ENCODE measurements around the gene ECE2. TPM values are rescaled to one million over a fixed set of nuclear protein-coding genes. Genes with fewer than 3 reads are reported as not detected.
A peak's percentile ranks its signal among the peaks of the same experiment; 100 is the strongest.

Gene ECE2
- total RNA-seq, result not detected in 2 replicates

DNA sequence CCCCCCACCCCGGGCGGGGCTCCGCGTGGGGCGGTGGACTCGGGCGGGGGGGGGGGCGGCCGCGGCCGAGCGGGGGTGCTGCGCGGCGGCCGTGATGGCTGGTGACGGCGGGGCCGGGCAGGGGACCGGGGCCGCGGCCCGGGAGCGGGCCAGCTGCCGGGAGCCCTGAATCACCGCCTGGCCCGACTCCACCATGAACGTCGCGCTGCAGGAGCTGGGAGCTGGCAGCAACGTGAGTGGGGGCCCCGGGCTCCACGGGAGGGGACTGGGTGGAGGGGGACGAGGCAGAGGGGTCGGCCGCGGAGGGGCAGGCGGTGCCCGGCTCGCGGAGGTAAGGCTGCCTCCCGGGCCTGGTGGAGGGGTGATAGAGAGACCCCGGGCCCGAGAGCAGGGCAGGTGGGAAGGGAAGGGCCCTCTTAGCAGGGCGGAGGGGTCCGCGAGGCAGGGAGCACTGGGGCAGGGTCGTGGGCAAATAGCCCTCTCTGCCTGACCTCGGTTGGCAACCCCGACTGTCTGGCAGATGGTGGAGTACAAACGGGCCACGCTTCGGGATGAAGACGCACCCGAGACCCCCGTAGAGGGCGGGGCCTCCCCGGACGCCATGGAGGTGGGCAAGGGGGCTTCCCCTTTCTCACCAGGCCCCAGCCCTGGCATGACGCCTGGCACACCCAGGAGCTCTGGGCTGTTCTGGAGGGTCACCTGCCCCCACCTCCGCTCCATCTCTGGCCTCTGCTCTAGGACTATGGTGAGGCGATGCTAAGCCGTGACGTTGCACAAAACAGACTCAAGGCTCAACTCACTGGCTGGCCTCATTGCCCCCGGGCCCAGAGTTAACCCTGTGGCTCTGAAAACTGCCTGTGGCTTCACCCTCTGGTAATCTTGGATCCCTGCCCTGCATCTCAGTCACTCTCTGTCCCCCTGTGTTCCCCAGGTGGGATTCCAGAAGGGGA is at the start of gene ECE2:
Gene ECE2, plus strand, starts transcription at position 62 of the 950 bp plus-strand sequence. Its CDS starts 132 bp downstream, at position 194.

DNA sequence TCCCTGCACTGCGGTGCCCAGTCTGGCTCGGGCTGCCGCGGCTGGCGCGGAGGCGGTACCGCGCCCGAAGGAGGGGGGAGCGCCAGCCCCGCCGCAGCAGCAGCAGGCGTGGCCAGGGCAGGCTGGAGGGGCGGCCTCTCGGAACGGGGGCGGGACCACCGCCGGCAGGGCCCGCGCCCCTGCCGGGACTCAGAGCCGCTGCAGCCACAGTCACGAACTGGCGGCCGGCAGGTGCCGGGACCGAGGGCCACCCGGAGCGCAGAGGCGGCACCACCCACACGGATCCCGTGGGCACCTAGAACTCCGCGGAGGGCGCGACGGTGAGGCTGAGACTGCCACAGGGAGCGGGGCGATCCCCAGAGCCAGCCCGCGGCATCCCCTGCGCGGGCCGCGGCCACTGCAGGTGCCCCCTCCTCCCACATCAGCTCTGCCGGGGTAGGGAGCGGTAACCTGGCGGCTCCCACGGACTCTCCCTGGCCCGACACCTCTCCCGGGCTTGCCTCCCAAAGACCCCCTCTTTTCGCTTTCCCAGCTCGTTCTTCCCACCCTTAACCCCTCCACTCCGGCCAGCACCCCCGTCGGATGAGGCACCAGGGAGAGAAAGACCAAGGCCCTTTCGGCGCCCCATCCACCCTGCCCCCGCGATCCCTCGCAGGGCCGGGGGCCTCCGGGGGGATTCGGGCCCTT is 46.3 kb upstream of the ECE2 start, which contains the start of gene VWA5B2:
Gene VWA5B2, plus strand, starts transcription at position 192 of the 687 bp plus-strand sequence. CDS start 944 bp downstream, outside the sequence.

DNA sequence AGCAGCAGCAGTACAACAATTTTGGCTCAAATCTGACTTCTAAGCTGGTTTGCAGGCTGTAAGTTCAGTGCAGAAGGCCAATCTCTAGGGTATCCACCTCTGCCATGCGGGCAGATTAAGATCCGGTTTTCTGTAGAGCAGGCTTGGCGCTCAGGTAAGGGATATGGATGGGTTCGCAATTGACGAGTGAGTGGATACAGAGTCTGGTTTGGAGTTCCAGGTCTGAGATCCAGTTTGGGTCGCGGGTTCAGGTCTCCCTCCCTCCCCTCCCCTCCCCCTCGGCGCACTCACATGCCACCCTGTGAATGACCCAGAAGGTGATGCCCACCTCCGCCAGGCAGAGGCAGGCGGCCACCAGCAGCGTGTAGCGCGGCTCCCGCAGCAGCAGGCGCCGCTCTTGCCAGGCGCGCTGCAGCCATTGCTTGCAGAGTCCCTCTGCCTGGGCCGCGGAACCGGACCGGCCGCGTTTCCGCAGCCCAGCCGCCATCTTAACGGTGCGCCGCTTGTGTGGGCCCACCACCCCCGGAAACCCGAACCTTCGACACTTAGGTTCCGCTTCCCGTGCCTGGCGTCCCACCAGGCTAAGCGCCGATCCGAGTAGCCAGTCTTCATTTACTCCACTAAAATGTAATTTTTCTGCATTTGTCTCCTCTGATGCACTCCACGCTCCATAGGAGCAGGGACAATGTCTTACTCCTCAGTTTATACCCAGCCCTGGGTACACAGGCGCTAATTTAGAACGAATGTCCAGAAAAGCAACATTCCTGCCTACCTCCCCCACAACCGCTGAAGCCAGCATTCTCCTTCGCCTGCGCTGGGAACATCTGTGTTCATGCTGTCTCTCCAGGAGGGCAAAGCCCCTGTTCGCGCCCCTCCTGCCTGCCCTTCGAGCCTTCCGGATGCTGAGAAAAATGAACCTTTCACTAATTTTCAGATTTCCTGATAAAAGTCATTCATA is 27.1 kb upstream of the ECE2 start, which contains the start of gene ALG3:
Gene ALG3, minus strand, starts transcription at position 509 of the 958 bp plus-strand sequence. Its CDS starts 22 bp downstream, at position 487.

GRCh38 chr3:184249412-184250166 is 26.2 kb upstream of the ECE2 start, which contains the start of gene EEF1AKMT4:
Gene EEF1AKMT4 (plus strand): TSS chr3:184249672. CDS start chr3:184249695, 23 bp downstream.

DNA sequence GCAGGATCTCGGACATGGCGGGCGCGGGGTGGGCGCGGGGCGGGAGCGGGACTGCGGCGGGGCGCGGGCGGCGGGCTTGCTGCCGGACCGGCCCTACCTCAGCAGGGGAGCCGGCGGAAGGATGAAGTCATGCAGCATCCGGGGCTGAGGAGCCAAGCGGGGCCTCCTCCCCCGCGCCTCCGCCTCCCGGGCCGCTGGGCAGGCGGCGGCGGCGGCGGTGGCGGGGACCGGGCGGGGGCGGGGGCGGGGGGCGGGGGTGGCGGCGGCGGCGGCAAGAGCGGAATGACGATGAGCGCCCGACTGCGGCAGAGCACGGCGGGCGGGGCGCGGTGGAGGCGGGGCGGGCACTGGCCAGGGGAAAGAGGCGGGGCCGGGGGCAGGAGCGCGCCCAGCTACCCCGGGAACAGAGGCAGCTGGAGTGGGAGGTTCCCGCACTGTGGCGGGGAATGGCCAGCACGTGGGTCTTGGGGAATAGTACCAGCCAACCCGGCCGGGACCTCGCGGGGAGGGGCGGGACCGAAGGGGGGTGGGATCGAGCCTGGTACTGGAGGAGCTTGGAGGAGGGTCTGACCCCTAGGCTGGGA is 14.5 kb upstream of the ECE2 start, which contains the start of gene CAMK2N2:
Gene CAMK2N2, minus strand, starts transcription at position 284 of the 584 bp plus-strand sequence. Its CDS starts 268 bp downstream, at position 16.

GRCh38 chr3:184298759-184299487 is 23.1 kb downstream of the ECE2 start, which contains the start of gene PSMD2:
Gene PSMD2 (plus strand): TSS chr3:184299241. CDS start chr3:184299267, 26 bp downstream.

GRCh38 chr3:184314363-184314699 is 38.5 kb downstream of the ECE2 start, which contains the start of gene EIF4G1:
Gene EIF4G1 (plus strand): TSS chr3:184314606. CDS start chr3:184315797, 1,191 bp downstream.

GRCh38 chr3:184337399-184337714 is 61.5 kb downstream of the ECE2 start, which contains the start of gene FAM131A:
Gene FAM131A (plus strand): TSS chr3:184337600. CDS start chr3:184337631, 31 bp downstream.

Small RNAs within 50 kb of the gene (small RNA-seq; reads per million reads assigned to genes)
- gene MIR1224, result not detected
- gene SNORD66, result 664 reads per million, percentile 99 among the genes with 10 or more reads in this experiment

Other genes with a start within 250 kb of the ECE2 start
- gene HTR3D, start 244.3 kb upstream of the ECE2 start, total RNA-seq, result not detected in 2 replicates
- not detected in 2 replicates for gene HTR3C, start 223.0 kb upstream of the ECE2 start, total RNA-seq
- gene HTR3E, start 179.0 kb upstream of the ECE2 start, total RNA-seq, result not detected in 2 replicates
- gene EIF2B5, start 140.7 kb upstream of the ECE2 start, total RNA-seq, result 26.1 and 34.2 TPM in 2 replicates
- gene DVL3, start 120.6 kb upstream of the ECE2 start, total RNA-seq, result 22.8 and 28.5 TPM in 2 replicates
- 359 and 374 TPM in 2 replicates for gene AP2M1, start 101.2 kb upstream of the ECE2 start, total RNA-seq
- gene ABCF3, start 89.8 kb upstream of the ECE2 start, total RNA-seq, result 34.6 and 38.2 TPM in 2 replicates
- gene VWA5B2, start 46.4 kb upstream of the ECE2 start, total RNA-seq, result not detected in 2 replicates
- 49.3 and 56.6 TPM in 2 replicates for gene ALG3, start 27.1 kb upstream of the ECE2 start, total RNA-seq
- 5.5 and 5.7 TPM in 2 replicates for gene EEF1AKMT4, start 26.4 kb upstream of the ECE2 start, total RNA-seq
- not detected in 2 replicates for gene CAMK2N2, start 14.5 kb upstream of the ECE2 start, total RNA-seq
- gene PSMD2, start 23.2 kb downstream of the ECE2 start, total RNA-seq, result 300 and 404 TPM in 2 replicates
- 215 and 293 TPM in 2 replicates for gene EIF4G1, start 38.6 kb downstream of the ECE2 start, total RNA-seq
- 17.2 and 20.6 TPM in 2 replicates for gene FAM131A, start 61.6 kb downstream of the ECE2 start, total RNA-seq
- gene CLCN2, start 85.6 kb downstream of the ECE2 start, total RNA-seq, result 5.1 and 5.5 TPM in 2 replicates
- gene POLR2H, start 85.7 kb downstream of the ECE2 start, total RNA-seq, result 60.4 and 80.8 TPM in 2 replicates
- gene THPO, start 102.2 kb downstream of the ECE2 start, total RNA-seq, result under 0.01 and 0.37 TPM in 2 replicates
- 0.20 and 1.8 TPM in 2 replicates for gene CHRD, start 104.0 kb downstream of the ECE2 start, total RNA-seq